HG02970 (cell line): ENCODE results near the gene TMCC1.
"Not testable (repeated sequence)": the region's sequence is repeated elsewhere in the genome, so short reads cannot be mapped to it uniquely, and the experiment has no call there.

Source experiments
- ATAC-seq: cut with Tn5 transposase; IDR thresholded peaks from one replicate; pipeline ENCODE4 v1.9.1; 2021; ENCODE audit warnings: mild to moderate bottlenecking, moderate library complexity, moderate number of reproducible peaks; ENCODE audit not compliant: unreplicated experiment, low FRiP score

Gene TMCC1

DNA sequence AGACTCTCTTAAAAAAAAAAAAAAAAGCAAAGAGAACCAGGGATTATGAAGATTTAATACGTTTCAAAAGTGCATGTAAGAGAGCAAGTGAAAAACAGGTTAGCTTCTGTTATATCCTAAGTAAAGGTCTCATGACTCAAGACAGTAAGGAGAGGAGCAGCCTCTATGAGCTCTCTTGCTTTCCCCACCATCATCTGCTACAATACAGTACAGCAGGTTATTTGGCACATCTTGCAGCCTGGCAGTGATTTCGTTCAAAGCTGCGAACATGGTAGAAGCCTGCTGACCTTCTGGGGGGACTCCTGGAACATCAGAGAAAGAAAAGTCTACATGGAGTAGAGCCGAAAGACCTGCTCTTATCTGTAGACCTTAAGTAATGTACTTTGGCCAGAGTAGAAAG, 157.9 kb downstream of the TMCC1 start:
- ATAC-seq: no peak

DNA sequence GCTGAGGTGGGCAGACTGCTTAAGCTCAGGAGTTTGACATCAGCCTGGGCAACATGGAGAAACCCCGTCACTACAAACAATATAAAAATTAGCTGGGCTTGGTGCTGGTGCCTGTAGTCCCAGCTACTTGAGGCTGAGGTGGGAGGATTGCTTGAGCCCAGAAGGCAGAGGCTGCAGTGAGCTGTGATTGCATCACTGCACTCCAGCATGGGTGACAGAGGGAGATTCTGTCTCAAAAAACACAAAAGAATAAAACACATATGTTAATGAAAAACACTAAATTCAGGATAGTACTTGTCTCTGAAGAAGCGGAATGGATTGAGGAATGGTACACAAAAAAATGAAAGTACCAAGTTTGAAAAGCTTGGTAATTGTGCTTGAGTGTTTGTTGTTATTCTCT, 159.1 kb downstream of the TMCC1 start:
- ATAC-seq: no peak

DNA sequence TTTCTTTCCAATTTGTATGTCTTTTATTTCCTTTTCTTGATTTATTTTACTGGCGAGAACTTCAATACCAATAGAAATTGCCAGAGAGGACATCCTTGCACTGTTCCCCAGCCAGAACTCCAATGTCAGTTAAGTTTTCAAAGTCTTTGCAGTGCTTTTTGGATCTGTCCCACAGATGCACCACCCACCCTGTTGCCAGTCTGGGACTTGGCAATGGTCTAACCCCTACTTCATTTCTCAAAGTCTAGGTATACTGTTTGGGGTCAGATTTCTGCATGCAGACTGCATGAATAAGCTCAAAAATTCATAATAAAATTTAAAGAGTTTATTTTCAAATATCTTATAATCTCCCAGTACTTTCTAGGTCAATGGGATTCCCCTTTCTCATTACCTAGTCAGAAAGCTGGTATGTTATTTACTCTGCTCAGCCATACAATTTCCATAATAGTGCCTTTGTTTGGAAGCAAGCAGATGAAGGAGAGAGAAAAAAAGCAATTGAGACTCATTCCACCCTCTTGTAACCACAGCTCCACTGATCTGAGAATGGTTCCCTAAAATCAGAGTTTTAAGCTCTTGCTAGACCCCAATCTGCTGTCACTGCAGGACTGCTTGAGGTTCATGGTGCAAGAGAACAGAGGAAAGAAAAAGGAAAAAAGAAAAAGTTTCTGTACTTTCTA, 161.2 kb downstream of the TMCC1 start:
- no peak for ATAC-seq

DNA sequence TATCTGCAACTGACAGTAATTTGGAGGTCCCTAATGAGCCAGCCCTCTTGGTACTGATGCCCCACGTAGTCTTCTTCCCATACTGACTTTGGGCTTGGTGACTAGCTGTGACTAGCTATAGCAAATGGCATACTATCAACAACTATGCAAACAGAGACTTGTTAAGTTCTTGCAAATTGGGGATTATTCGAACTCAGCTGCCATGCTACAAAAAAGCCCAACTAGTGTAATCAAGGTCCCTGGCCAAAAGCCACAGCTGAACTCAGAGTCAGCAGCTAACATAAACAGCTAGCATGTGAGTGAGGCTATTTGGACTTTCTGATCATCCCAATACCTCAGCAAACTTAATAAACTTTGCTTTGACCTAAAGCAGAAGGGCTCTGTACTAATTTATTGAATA, 165.8 kb downstream of the TMCC1 start:
- no peak for ATAC-seq

DNA sequence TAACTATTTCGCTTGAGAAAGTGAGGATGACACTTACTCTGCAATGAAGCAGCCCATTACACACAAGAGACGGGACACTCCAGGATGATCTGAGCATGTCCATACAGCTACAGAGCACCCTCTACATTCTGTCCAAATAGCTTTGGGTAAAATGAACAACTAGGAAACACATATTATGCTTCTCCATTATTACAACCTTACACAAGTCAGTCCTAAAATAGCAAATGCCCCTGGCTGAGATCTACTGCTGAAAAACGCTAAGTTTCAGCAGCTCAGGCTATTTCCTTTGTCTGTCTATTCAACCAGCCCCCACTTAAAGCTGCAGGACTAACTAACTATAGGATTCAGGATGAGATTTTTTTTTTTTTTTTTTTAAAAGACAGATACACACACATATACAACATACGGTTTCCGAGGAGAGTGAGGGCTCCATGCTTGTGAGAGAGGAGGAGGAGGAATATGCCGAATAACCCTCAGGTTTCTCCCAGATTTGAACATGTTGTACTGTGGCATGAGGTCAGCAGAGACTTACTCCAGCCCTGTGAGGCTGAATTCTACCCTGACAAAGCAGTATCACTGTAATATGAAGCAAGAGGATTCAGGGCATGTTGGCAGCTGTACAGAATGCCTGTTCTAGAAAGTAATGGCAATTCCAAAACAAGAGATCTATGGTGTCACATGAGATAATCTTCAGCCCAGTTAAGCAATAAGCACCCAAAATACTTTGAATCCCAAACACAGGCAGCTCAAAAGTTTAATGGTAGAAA, 169.8 kb downstream of the TMCC1 start:
- ATAC-seq: no peak

DNA sequence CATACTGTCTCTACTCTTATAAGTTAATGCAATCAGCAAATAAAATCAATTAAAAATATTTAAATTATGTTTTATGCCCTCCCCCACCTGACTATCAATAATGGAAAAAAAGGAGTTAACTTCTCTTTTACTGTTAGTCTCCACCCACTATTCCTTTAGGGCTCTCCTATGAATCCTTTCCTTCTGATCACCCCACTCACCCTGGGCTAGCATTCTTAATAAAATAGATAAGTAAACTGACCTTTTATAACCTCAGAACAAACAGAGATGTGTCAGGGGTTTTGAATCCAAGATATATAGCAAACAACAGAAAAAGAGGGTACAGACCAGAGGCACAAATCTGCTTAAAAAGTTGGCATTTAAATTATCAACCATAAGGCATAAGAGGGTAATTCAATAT, 171.0 kb downstream of the TMCC1 start:
- no peak for ATAC-seq

DNA sequence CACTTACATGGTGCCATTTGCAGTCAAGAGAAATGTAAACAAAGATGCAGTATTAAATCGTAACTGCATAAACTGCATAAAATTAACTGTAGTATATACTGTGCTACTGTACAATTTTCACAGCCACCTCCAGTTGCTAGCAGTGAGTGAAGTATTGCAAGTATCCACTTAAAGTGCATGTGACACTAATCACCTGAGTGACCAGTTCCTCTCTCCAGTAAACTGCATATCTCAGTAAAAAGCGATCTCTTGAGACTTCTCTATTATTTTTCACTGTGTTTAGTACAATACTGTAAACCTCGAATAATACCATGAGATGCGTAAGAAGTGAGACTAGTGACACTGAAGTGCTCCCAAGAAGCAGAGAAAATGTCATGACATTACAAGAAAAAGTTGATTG, 175.3 kb downstream of the TMCC1 start:
- ATAC-seq: no peak

DNA sequence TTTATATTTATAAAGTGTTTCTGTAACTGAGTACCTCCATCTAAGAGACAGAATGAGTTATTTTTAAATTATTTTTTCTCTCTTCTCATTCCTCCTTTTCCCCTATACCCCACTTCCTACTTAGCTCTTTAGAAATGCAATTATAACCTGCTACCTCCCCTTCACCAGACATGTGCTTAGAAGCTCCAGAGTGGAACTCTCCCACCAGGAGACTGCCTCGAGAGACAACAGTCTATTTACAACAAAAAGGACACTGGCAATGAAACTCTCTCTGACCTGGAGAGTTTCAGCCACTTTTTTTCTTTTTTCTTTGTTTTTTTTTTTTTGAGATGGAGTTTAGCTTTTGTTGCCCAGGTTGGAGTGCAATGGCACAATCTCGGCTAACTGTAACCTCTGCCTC, 177.7 kb downstream of the TMCC1 start:
- ATAC-seq: no peak

DNA sequence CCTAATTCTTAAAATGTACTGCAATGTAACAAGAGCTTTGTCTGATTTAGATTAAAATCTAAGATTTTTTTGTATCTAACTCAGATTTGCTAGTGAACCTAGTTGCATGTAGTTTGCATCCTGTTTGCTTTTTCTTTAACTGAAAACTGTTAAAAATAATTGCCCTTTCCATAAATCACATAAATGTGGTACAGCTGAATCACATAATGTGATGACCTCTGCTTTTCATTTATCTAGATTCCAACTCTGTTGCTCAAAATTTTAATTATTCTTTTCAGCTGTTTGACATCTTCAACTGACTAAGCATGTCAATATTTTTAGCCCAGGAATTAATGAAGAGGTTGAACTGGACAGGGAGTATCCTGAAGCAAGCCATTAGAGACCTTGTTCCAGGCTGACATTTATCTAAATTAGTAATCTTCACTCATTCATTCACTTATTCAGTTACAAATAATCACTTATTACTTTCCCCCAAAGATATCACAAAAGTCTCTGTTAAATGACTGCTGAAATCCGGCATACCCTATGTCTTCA, 185.1 kb downstream of the TMCC1 start:
- no peak for ATAC-seq

DNA sequence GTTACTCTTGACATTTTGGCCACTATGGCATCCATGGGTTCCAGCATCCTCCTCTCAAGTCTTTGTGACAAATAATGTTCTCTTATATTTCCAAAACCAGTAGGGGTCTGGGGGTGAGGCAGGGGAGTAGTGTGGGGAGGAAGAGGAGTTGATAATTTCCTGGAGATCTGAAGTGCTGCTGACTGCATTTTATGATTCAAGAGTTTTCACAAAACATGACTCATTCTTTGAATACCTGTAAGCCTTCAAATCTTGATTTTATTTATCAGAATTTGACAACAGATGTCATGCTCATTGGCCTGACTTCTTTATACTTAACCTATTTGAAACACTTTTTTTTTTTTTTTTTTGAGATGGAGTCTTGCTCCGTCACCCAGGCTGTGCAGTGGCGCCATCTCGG, 188.2 kb downstream of the TMCC1 start:
- ATAC-seq: no peak

DNA sequence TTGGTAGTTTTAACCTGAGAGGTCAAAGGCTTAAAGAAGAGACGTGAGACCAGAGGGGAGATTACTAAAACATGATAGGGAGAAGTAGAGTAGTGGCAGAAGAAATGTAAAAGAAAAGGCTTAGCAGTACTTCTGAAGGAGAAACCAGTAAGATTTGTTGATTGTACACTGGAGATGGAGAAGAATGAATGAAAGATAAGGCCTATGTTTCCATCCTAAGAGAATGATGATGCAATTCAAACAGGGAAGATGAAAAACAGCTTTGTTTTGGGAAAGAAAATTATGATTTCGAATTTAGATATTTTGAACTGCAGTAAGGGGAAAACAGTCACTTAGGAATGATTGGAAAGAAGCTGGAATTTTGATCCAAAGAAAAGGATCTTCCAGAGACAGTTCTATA, 189.6 kb downstream of the TMCC1 start:
- no peak for ATAC-seq

DNA sequence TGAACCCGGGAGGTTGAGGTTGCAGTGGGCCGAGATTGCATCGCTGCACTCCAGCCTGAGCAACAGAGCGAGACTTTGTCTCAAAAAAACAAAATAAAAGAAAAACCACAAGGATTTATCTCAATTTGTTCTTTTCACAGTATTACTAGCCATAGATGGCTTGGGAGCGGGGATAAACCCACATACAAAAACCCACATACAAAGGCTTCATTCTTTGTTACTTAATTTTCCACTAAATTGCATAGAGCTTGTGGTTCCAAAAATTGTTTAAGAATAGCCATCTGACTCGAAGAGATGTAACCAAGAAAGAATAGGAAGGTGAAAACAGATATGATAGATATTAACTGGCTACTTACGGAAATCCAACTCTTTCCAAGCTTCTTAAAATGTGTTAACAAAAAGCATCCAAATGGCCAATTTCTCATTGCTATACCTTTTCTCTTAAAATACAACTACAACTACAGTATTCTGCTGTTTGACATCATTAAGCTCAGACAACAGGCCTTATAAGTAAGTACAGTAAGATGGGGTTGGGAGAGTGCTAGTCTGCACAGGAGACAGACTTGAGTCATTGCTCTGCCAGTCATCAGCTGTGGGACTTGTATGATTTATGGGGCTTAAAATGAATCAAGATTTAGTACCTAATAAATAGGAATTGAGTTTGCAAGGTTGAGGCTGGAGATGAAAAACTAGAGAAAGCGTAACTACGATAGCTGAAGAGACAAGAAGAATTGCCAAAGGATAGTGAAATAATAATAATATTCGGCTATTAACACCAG, 190.4 kb downstream of the TMCC1 start:
- no peak for ATAC-seq

DNA sequence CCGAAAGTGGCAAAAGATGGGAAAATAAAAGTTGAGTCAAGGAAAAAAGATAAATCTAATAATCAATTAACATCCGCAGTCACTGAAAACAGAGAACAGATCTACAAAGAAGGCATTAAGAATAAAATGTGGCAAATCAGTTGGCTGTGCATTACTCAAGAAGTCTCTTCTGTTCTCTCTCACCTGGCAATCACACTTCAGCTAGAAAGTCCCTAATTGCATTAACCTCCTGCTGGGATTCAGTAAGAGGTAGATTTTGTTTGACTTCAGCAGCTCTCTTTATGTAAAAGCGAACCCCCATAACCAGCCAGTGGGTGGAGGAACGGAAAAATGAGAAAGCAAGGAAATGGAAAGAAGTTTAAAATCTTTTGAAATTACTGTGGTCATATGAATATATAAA, 192.3 kb downstream of the TMCC1 start:
- ATAC-seq: no peak

DNA sequence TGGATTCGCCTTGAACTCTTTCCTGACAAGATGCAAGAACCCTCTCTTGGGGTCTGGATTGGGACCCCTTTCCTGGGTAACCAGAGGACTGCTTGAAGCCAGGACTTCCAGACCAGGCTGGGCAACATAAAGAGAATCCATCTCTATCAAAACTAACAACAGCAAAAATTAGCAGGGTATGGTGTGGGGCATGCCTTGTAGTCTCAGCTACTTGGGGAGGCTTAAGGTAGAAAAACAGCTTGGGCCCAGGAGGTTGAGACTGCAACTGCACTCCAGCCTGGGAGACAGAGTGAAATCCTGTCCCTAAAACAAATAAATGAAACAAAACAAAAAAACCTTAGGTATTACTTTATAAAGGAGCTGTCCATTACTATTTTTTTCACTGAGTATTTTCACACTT, 193.9 kb downstream of the TMCC1 start:
- no peak for ATAC-seq

DNA sequence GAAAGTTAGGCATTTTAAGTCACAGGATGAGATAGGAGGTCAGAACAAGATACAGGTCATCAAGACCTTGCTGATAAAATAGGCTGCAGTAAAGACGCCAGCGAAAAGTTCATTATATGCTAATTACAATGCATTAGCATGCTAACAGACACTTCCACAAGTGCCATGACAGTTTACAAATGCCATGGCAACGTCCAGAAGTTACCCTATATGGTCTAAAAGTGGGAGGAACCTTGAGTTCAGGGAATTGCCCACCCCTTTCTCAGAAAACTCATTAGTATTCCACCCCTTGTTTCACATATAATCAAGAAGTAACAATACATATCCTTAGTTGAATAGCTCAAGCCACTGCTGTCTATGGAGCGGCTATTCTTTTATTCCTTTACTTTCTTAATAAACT, 194.3 kb downstream of the TMCC1 start:
- ATAC-seq: no peak

DNA sequence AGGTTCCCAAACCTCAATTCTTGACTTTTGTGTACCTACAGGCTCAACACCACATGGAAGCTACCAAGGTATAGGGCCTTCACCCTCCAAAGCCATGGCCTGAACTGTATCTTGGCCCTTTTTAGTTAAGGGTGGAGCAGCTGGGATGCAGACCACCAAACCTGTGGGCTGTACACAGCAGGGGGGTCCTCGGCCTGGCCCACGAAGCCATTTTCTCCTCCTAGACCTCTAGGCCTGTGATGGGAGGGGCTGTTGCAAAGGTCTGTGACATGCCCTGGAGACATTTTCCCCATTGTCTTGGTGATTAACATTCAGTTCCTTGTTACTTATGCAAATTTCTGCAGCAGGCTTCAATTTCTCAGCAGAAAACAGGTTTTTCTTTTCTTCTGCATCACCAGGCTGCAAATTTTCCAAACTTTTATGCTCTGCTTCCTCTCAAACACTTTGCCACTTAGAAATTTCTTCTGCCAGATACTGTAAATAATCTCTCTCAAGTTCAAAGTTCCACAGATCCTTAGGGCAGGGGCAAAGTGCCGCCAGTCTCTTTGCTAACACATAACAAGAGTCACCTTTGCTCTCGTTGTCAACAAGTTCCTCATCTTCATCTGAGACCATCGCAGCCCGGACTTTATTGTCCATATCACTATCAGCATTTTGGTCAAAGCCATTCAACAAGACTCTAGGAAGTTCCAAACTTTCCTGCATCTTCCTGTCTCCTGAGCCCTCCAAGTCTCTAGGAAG, 196.1 kb downstream of the TMCC1 start:
- no peak for ATAC-seq

DNA sequence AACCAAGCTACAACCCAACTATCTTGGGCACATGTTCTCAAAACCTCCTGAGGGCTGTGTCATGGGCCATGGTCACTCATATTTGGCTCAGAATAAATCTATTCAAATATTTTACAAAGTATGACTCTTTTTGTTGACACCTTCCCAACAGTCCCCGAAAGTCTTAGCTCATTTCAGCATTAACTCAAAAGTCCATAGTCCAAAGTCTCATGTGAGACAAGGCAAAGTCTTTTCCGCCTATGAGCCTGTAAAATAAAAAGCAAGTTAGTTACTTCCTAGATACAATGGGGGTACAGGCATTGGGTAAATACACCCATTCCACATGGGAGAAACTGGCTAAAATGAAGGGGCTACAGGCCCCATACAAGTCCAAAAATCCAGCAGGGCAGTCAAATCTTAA, 197.1 kb downstream of the TMCC1 start:
- ATAC-seq: not testable (repeated sequence)

DNA sequence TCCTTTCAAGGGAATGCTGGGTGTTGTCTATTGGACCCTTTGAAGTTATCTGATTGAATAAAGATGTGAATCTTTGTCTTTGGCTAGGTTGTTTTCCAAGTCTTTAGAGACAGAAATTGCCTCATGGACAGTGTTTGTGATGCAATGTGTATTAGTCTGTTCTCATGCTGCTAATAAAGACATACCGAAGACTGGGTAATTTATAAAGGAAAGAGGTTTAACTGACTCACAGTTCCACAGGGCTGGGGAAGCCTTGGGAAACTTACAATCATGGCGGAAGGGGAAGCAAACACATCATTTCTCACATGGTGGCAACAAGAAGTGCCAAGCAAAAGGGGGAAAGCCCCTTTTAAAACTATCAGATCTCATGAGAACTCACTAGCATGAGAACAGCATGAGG, 198.3 kb downstream of the TMCC1 start:
- ATAC-seq: no peak

DNA sequence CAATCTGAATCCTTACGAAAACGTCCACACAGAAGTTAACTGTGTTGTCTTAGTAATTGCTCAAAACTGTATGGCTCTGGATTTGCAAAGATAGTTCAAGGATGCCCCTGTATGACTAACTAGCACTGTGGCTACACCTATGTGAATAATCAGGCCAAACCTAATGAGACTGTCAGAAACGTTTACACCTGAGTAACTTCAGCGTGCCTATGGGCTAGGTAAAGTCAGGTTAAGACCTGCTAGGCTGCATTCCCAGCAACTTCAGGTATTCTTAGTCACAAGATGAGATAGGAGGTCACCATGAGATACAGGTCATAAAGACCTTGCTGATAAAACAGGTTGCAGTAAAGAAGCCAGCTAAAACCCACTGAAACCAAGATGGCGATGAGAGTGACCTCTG, 199.3 kb downstream of the TMCC1 start:
- ATAC-seq: no peak

DNA sequence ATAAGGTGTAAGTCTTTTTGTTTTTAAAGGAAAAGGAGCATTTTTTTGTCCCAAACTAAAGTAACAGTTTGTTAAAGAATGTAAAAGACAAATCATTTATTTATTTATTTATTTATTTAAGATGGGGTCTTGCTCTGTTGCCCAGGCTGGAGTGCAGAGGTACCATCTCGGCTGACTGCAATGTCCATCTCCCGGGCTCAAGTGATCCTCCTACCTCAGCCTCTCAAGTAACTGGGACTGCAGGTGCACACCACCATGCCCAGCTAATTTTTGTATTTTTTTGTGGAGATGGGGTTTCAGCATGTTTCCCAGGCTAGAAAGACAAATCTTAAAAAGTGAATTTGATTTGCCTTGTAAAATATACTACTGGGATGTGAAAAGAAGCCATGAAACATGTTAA, 200.8 kb downstream of the TMCC1 start:
- ATAC-seq: no peak

DNA sequence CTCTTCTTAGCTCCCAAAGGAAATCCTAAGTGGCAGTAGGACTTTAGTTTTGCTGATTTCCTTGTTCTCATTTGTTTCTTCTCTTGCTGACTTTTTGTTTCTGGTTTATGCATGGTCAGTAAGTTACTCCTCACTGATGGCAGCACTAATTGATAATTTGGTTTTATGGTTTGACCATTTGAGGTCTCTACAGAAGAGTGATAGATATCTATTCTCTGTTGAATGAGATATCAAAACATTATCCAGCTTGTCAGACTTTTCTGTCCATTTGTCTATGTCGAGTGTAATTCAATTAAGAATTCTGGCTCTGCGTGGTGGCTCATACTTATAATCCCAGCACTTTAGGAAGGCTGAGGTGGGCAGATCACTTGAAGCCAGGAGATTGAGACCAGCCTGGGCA, 202.5 kb downstream of the TMCC1 start:
- ATAC-seq: no peak
